A549 (cell line): ENCODE measurements around the gene TREX2. TPM values are rescaled to one million over a fixed set of nuclear protein-coding genes. Genes with fewer than 3 reads are reported as not detected.

ENCODE experiments used
- ATAC-seq, 2 experiments: fragments of 200-7000 bp in 1 of 2; fragments of >200 bp in 1 of 2; cut with Nextera tagmentation in 1 of 2; cut with Tn5 transposase in 1 of 2; 3 replicates each; pipeline versions ENCODE4 v1.8.0 to v1.9.1; 2018 to 2020; ENCODE audit warnings: mild to moderate bottlenecking in 1 of 2, moderate library complexity in 1 of 2
- CTCF ChIA-PET: fragments of 300-600 bp; sonication (Branson Sonifier 250); formaldehyde crosslinking; extraction: SDS; loops from one replicate; lab custom pipeline; 2021; ENCODE audit warnings: antibody characterized with exemption, inconsistent platforms; lab: Yijun Ruan, JAX
- POLR2A ChIA-PET: fragments of 350-600 bp; formaldehyde crosslinking; extraction: SDS; loops from one replicate; lab custom pipeline; 2021; ENCODE audit warnings: antibody characterized with exemption, inconsistent platforms; lab: Yijun Ruan, JAX
- DNase-seq, 2 experiments: peaks; one replicate each; pipeline versions ENCODE4 v3.0.0 to v3.0.0-alpha.2; 2011 to 2016; ENCODE audit warnings: low read depth in 1 of 2, low spot score in 1 of 2
- FAIRE-seq: peaks from 2 replicates; lab custom pipeline; 2011; peaks lifted over from hg19 to GRCh38; lab: Jason Lieb, UNC
- H3K27ac ChIP-seq, 2 experiments: fragments of >200 bp; sonication (Bioruptor Twin); formaldehyde crosslinking; 3 replicates each; pipeline ENCODE4 v1.5.1; 2016 to 2017
- H3K4me1 ChIP-seq: fragments of >200 bp; sonication (Bioruptor Twin); formaldehyde crosslinking; 3 replicates; pipeline ENCODE4 v1.6.1; 2016
- H3K4me2 ChIP-seq: fragments of >200 bp; sonication (Bioruptor Twin); formaldehyde crosslinking; 3 replicates; pipeline ENCODE4 v1.6.1; 2016
- H3K4me3 ChIP-seq: fragments of >200 bp; sonication (Bioruptor Twin); formaldehyde crosslinking; 3 replicates; pipeline ENCODE4 v1.5.1; 2016
- H3K9me3 ChIP-seq: fragments of >200 bp; sonication (Bioruptor Twin); formaldehyde crosslinking; 3 replicates; pipeline ENCODE4 v1.6.1; 2016
- BHLHE40 ChIP-seq: IDR thresholded peaks from 2 replicates; pipeline ENCODE4 v1.6.1; 2012; ENCODE audit warnings: low read depth, low read length, inconsistent platforms
- CBX8 ChIP-seq: fragments of 200-600 bp; sonication (generic); IDR thresholded peaks from 2 replicates; pipeline ENCODE4 v1.6.1; 2016
- EHF ChIP-seq: fragments of 250-450 bp; sonication (Bioruptor Pico); IDR thresholded peaks from 2 replicates; pipeline ENCODE4 v1.5.0; 2020; ENCODE audit warnings: mild to moderate bottlenecking
- EHMT2 ChIP-seq: fragments of 200-600 bp; sonication (generic); IDR thresholded peaks from 2 replicates; pipeline ENCODE4 v1.6.1; 2016; ENCODE audit warnings: antibody characterized with exemption, low read depth, mild to moderate bottlenecking, moderate library complexity
- ELK1 ChIP-seq: fragments of 150-350 bp; IDR thresholded peaks from 2 replicates; pipeline ENCODE4 v1.6.1; 2014; ENCODE audit warnings: low read depth, mild to moderate bottlenecking, low read length
- HEYL ChIP-seq: fragments of 250-450 bp; sonication (Bioruptor Pico); IDR thresholded peaks from 2 replicates; pipeline ENCODE4 v1.8.0; 2021; ENCODE audit warnings: mild to moderate bottlenecking, moderate library complexity
- HMGXB4 ChIP-seq: fragments of 250-450 bp; sonication (Bioruptor Pico); IDR thresholded peaks from 2 replicates; pipeline ENCODE4 v1.5.0; 2021; ENCODE audit warnings: mild to moderate bottlenecking, moderate library complexity, borderline replicate concordance
- HOXA7 ChIP-seq: fragments of 250-450 bp; sonication (Bioruptor Pico); IDR thresholded peaks from 2 replicates; pipeline ENCODE4 v1.5.0; 2020; ENCODE audit warnings: mild to moderate bottlenecking, moderate library complexity
- HOXB13 ChIP-seq: fragments of 250-450 bp; sonication (Bioruptor Pico); IDR thresholded peaks from 2 replicates; pipeline ENCODE4 v1.5.0; 2020; ENCODE audit warnings: low read depth, mild to moderate bottlenecking, moderate library complexity
- JUN ChIP-seq, 2 experiments: fragments of >200 bp; sonication (Bioruptor Twin); formaldehyde crosslinking; IDR thresholded peaks; 2 replicates in 1 of 2; 3 replicates in 1 of 2; pipeline ENCODE4 v1.6.1; 2016 to 2017
- RARB ChIP-seq: fragments of 250-450 bp; sonication (Bioruptor Pico); IDR thresholded peaks from 2 replicates; pipeline ENCODE4 v1.8.0; 2021; ENCODE audit warnings: mild to moderate bottlenecking, moderate library complexity
- RCOR1 ChIP-seq: fragments of 150-350 bp; IDR thresholded peaks from 2 replicates; pipeline ENCODE4 v1.6.1; 2014; ENCODE audit warnings: antibody characterized with exemption, low read length, low read depth
- RFX5 ChIP-seq: fragments of 450-650 bp; IDR thresholded peaks from 2 replicates; pipeline ENCODE4 v1.7.1; 2014; ENCODE audit warnings: antibody characterized with exemption, mild to moderate bottlenecking, moderate library complexity
- RNF2 ChIP-seq: fragments of 200-600 bp; sonication (generic); IDR thresholded peaks from 2 replicates; pipeline ENCODE4 v1.6.1; 2016; ENCODE audit warnings: low read depth, mild to moderate bottlenecking, antibody characterized with exemption, moderate library complexity, borderline replicate concordance
- SMC3 ChIP-seq: fragments of >200 bp; sonication (Bioruptor Twin); formaldehyde crosslinking; IDR thresholded peaks from 3 replicates; pipeline ENCODE4 v1.6.1; 2018; ENCODE audit warnings: inconsistent platforms
- SREBF2 ChIP-seq: fragments of 450-650 bp; IDR thresholded peaks from 2 replicates; pipeline ENCODE4 v1.6.1; 2014; ENCODE audit warnings: mild to moderate bottlenecking, moderate library complexity
- USF2 ChIP-seq: fragments of 450-650 bp; IDR thresholded peaks from 2 replicates; pipeline ENCODE4 v1.6.1; 2014; ENCODE audit warnings: antibody characterized with exemption
- ZSCAN20 ChIP-seq: fragments of 250-450 bp; sonication (Bioruptor Pico); IDR thresholded peaks from 2 replicates; pipeline ENCODE4 v1.8.0; 2022; ENCODE audit warnings: mild to moderate bottlenecking, moderate library complexity
- WGBS: methylation state at CpG from one replicate; pipeline ENCODE4 v1.1.6; 2017; ENCODE audit errors: missing lambda C conversion rate; 5-methylcytosine and 5-hydroxymethylcytosine counted together
- polyA plus RNA-seq, 4 experiments: library from polyadenylated mRNA; depleted of rRNA in 3 of 4; stranded (reverse); fragments of >200 nt; fragmentation: RNase III in 1 of 4; extraction: RNeasy Plus Mini Kit Qiagen cat#74134 plus additional on column Dnase treatment in 1 of 4; gene quantifications; 2 replicates in 3 of 4; 3 replicates in 1 of 4; pipeline ENCODE4 v1.2.3, GENCODE V29; 2011 to 2017
- TF ChIP-seq, protein P1 (sequence below): fragments of 200-600 bp; sonication (generic); IDR thresholded peaks from 2 replicates; pipeline ENCODE4 v1.6.1; 2016; ENCODE audit warnings: antibody characterized with exemption, mild to moderate bottlenecking, moderate library complexity

TREX2 gene
- polyA plus RNA-seq, 2 of the 4 experiments (the other 2 are of a cell fraction), result 0.27 to 0.99 TPM

- no peak for DNase-seq
- H3K4me3 ChIP-seq, result no peak overlapping the region
- TF ChIP-seq RFX5 (no peak), HEYL (CRISPR knock-in tag) (no peak), HOXA7 (CRISPR knock-in tag) (no peak), SMC3 (no peak), ZSCAN20 (CRISPR knock-in tag) (no peak)
- H3K27ac ChIP-seq, result no peak overlapping the region
- ChIA-PET POLR2A (no interaction called here), CTCF (interaction anchor here (1.2 kb wide), 1 partner anchor 11 kb away, joined by 3 read pairs; no protein-coding TSS in a partner anchor)
- H3K9me3 ChIP-seq, result no peaks in the 10 kb centered on the region
- ATAC-seq, result peak in 1 of 2 experiments; percentile 13; a peak in 3 of 6 replicates
- 90% methylated on average over 16 of the region's 37 CpGs for WGBS
- H3K4me1 ChIP-seq, result no peaks in the 10 kb centered on the region
- no peak overlapping the region for H3K4me2 ChIP-seq
- FAIRE-seq, result no peak
Observed at GRCh38 chrX:153444333-153445011, 1.4 kb downstream of the TREX2 start.

GRCh38 chrX:153443476-153444332 lies 2.2 kb downstream of the TREX2 start:
- peak; percentile 20 to 24; a peak in 3 of 6 replicates for ATAC-seq
- no peak for FAIRE-seq
- DNase-seq, result no peak
- TF ChIP-seq RNF2 (no peak), HOXB13 (CRISPR knock-in tag) (no peak), HMGXB4 (CRISPR knock-in tag) (no peak), ELK1 (no peak), USF2 (no peak)
- no peak overlapping the region for H3K27ac ChIP-seq
- POLR2A ChIA-PET, result no interaction called here
- no peak overlapping the region for H3K4me2 ChIP-seq
- no peaks in the 10 kb centered on the region for H3K4me1 ChIP-seq
- WGBS, result 90% methylated on average over 10 of the region's 25 CpGs
- CTCF ChIA-PET, result no interaction called here
- no peaks in the 10 kb centered on the region for H3K9me3 ChIP-seq
- H3K4me3 ChIP-seq, result no peak overlapping the region

DNA sequence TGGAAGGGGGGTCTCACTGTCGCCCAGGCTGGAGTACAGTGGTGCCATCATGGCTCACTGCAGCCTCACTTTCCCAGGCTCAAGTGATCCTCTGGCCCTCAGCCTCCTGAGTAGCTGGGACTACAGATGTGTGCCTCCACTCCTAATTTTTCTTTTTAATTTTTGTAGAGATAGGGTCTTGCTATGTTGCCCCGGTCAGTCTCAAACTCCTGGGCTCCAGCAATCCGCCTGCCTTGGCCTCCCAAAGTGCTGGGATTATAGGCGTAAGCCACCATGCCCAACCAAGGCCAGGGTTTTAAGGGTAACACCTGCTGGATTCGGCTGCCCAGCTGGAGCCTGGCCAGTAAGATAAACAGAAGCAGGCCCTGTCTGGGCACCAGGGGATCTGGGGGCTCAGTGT lies 3.4 kb downstream of the TREX2 start:
- H3K4me1 ChIP-seq, result no peaks in the 10 kb centered on the region
- FAIRE-seq (no peak), ATAC-seq (no peak), DNase-seq (no peak)
- H3K27ac ChIP-seq, result no peak overlapping the region
- TF ChIP-seq, protein P1, sequence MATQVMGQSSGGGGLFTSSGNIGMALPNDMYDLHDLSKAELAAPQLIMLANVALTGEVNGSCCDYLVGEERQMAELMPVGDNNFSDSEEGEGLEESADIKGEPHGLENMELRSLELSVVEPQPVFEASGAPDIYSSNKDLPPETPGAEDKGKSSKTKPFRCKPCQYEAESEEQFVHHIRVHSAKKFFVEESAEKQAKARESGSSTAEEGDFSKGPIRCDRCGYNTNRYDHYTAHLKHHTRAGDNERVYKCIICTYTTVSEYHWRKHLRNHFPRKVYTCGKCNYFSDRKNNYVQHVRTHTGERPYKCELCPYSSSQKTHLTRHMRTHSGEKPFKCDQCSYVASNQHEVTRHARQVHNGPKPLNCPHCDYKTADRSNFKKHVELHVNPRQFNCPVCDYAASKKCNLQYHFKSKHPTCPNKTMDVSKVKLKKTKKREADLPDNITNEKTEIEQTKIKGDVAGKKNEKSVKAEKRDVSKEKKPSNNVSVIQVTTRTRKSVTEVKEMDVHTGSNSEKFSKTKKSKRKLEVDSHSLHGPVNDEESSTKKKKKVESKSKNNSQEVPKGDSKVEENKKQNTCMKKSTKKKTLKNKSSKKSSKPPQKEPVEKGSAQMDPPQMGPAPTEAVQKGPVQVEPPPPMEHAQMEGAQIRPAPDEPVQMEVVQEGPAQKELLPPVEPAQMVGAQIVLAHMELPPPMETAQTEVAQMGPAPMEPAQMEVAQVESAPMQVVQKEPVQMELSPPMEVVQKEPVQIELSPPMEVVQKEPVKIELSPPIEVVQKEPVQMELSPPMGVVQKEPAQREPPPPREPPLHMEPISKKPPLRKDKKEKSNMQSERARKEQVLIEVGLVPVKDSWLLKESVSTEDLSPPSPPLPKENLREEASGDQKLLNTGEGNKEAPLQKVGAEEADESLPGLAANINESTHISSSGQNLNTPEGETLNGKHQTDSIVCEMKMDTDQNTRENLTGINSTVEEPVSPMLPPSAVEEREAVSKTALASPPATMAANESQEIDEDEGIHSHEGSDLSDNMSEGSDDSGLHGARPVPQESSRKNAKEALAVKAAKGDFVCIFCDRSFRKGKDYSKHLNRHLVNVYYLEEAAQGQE, result no peak
- TF ChIP-seq RARB (CRISPR knock-in tag) (no peak), BHLHE40 (no peak), RCOR1 (no peak), EHMT2 (no peak), SREBF2 (no peak), JUN (IDR thresholded peaks at IDR 0.05) (no peak), CBX8 (no peak), SMC3 (no peak), EHF (CRISPR knock-in tag) (no peak)
- POLR2A ChIA-PET, result no interaction called here
- no peak overlapping the region for H3K4me3 ChIP-seq
- CTCF ChIA-PET, result no interaction called here
- 69% methylated on average over 5 of the region's 5 CpGs for WGBS
- H3K9me3 ChIP-seq, result no peaks in the 10 kb centered on the region
- no peak overlapping the region for H3K4me2 ChIP-seq
